Vagina (tissue), 2 donors: ENCODE data around the gene VPS4A. TPM values are rescaled to one million over a fixed set of nuclear protein-coding genes. Genes with fewer than 3 reads are reported as not detected.

ENCODE experiments used
- DNase-seq, 2 donors: peaks; one replicate each; pipeline ENCODE4 v3.0.0-alpha.2; 2017; ENCODE audit errors: extremely low spot score in 2 of 2
- H3K27ac ChIP-seq: fragments of 200-600 bp; sonication (generic); one replicate; pipeline ENCODE4 v1.5.1; 2019
- H3K27me3 ChIP-seq: fragments of 200-600 bp; sonication (generic); one replicate; pipeline ENCODE4 v1.5.1; 2019
- H3K36me3 ChIP-seq, 2 donors: fragments of 200-600 bp; sonication (generic); one replicate each; pipeline ENCODE4 v1.5.1; 2017 to 2019
- H3K4me1 ChIP-seq: fragments of 200-600 bp; sonication (generic); one replicate; pipeline ENCODE4 v1.5.1; 2019
- H3K4me3 ChIP-seq, 2 donors: fragments of 200-600 bp; sonication (generic); 1 replicate in 1 of 2; 2 replicates in 1 of 2; pipeline ENCODE4 v1.5.1; 2016 to 2019
- H3K9me3 ChIP-seq: fragments of 200-600 bp; sonication (generic); one replicate; pipeline ENCODE4 v1.5.1; 2019
- POLR2A ChIP-seq, 2 donors: fragments of 450-650 bp; IDR thresholded peaks; one replicate each; pipeline ENCODE4 v1.6.1; 2017; ENCODE audit warnings: antibody characterized with exemption in 2 of 2, mild to moderate bottlenecking in 2 of 2, moderate library complexity in 2 of 2
- POLR2AphosphoS5 ChIP-seq, 2 donors: sonication (generic); formaldehyde crosslinking; IDR thresholded peaks; one replicate each; pipeline ENCODE4 v1.9.0; 2017; ENCODE audit warnings: antibody characterized with exemption in 2 of 2, mild to moderate bottlenecking in 2 of 2, low read depth in 1 of 2; ENCODE audit not compliant: insufficient read depth in 1 of 2
- intact Hi-C: fragments of 100-400 bp; cut with DNase I; formaldehyde crosslinking; loops from one replicate; pipeline ENCODE4 v1.15.1; 2023
- total RNA-seq: library from RNA; depleted of rRNA; stranded (reverse); fragments of >200 nt; gene quantifications from one replicate; pipeline ENCODE4 v1.2.3, GENCODE V29; 2016
- TF ChIP-seq, protein P1 (sequence below), 3 experiments: fragments of 450-650 bp in 2 of 3; fragments of 200-600 bp in 1 of 3; sonication (generic) in 1 of 3; IDR thresholded peaks; one replicate each; pipeline ENCODE4 v1.5.1; 2017 to 2019; ENCODE audit warnings: antibody characterized with exemption in 3 of 3, mild to moderate bottlenecking in 2 of 3, moderate library complexity in 2 of 3

VPS4A gene
- total RNA-seq, 1 donor from 2014 or later: 27.7 TPM

DNA sequence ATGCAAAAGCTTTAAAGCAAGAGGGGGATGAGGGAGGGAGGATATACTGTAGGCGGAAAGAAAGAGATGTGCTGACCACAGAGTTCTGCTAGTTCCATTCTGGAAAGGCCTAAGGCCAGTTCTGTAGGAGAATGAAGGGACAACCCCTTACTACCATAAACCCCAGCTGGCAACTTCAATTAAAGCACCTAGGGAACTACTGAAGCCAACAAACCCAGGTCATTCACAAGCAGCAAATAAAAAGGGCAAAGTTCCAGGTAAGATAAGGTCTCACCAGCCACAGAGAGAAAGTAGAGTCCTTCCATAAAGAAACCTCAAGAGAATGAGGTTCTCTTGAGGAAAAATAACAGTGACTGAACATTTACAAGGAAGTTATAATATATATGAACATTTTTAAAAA lies 61.9 kb downstream of the VPS4A start:
- no peaks in the 10 kb centered on the region for H3K4me1 ChIP-seq
- H3K9me3 ChIP-seq: no peaks in the 10 kb centered on the region
- H3K27me3 ChIP-seq: no peaks in the 10 kb centered on the region
- peaks cover 0 to 46% of the 10 kb centered on the region in 2 donors for H3K36me3 ChIP-seq
- H3K4me3 ChIP-seq: no peak overlapping the region
- intact Hi-C loops: no loop called here
- no peak for DNase-seq
- TF ChIP-seq, protein P1, sequence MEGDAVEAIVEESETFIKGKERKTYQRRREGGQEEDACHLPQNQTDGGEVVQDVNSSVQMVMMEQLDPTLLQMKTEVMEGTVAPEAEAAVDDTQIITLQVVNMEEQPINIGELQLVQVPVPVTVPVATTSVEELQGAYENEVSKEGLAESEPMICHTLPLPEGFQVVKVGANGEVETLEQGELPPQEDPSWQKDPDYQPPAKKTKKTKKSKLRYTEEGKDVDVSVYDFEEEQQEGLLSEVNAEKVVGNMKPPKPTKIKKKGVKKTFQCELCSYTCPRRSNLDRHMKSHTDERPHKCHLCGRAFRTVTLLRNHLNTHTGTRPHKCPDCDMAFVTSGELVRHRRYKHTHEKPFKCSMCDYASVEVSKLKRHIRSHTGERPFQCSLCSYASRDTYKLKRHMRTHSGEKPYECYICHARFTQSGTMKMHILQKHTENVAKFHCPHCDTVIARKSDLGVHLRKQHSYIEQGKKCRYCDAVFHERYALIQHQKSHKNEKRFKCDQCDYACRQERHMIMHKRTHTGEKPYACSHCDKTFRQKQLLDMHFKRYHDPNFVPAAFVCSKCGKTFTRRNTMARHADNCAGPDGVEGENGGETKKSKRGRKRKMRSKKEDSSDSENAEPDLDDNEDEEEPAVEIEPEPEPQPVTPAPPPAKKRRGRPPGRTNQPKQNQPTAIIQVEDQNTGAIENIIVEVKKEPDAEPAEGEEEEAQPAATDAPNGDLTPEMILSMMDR (IDR thresholded peaks at IDR 0.05): no peak
- TF ChIP-seq POLR2A (IDR thresholded peaks at IDR 0.05) (no peak), POLR2AphosphoS5 (IDR thresholded peaks at IDR 0.05; ENCODE audit: insufficient read depth in 1 of 2, low read depth in 1 of 2) (no peak)
- no peak overlapping the region for H3K27ac ChIP-seq

Other genes starting within 250 kb of the VPS4A start
- 25.8 TPM for gene HAS3, start 205.7 kb upstream of the VPS4A start, total RNA-seq
- 59.4 TPM for gene CHTF8, start 178.8 kb upstream of the VPS4A start, total RNA-seq
- 34.9 TPM for gene UTP4, start 178.7 kb upstream of the VPS4A start, total RNA-seq
- gene SNTB2, start 124.2 kb upstream of the VPS4A start, total RNA-seq: 50.8 TPM
- 44.9 TPM for gene PDF, start 19.2 kb downstream of the VPS4A start, total RNA-seq
- gene COG8, start 28.2 kb downstream of the VPS4A start, total RNA-seq: 46.2 TPM
- gene NIP7, start 28.4 kb downstream of the VPS4A start, total RNA-seq: 15.2 TPM
- not detected for gene TMED6, start 40.4 kb downstream of the VPS4A start, total RNA-seq
- gene TERF2, start 74.7 kb downstream of the VPS4A start, total RNA-seq: 27.7 TPM
- 37.6 TPM for gene CYB5B, start 113.3 kb downstream of the VPS4A start, total RNA-seq